GM06990 (cell line): ENCODE results near the gene MCL1.
"Not testable (repeated sequence)": the region's sequence is repeated elsewhere in the genome, so short reads cannot be mapped to it uniquely, and the experiment has no call there.

Experiments
- DNase-seq: peaks from one replicate; pipeline ENCODE4 v3.0.0-alpha.2; 2011; ENCODE audit not compliant: insufficient read length; ENCODE audit errors: extremely low read depth
- H3K27me3 ChIP-seq: replicated peaks from 2 replicates; pipeline ENCODE4 v1.6.0; 2011; ENCODE audit warnings: low read length; ENCODE audit not compliant: control insufficient read depth, insufficient read depth
- H3K36me3 ChIP-seq: 2 replicates; pipeline ENCODE4 v1.5.1; 2011; ENCODE audit warnings: low read length; ENCODE audit not compliant: control insufficient read depth, insufficient read depth
- H3K4me3 ChIP-seq: replicated peaks from 2 replicates; pipeline ENCODE4 v1.5.1; 2011; ENCODE audit warnings: low read depth, mild to moderate bottlenecking, control low read depth, low read length
- TF ChIP-seq, protein P1 (sequence below): IDR thresholded peaks from 2 replicates; pipeline ENCODE4 v1.5.1; 2011; ENCODE audit warnings: low read length, control low read depth, mild to moderate bottlenecking, inconsistent platforms; ENCODE audit not compliant: insufficient read depth, poor library complexity, severe bottlenecking

The MCL1 gene

DNA sequence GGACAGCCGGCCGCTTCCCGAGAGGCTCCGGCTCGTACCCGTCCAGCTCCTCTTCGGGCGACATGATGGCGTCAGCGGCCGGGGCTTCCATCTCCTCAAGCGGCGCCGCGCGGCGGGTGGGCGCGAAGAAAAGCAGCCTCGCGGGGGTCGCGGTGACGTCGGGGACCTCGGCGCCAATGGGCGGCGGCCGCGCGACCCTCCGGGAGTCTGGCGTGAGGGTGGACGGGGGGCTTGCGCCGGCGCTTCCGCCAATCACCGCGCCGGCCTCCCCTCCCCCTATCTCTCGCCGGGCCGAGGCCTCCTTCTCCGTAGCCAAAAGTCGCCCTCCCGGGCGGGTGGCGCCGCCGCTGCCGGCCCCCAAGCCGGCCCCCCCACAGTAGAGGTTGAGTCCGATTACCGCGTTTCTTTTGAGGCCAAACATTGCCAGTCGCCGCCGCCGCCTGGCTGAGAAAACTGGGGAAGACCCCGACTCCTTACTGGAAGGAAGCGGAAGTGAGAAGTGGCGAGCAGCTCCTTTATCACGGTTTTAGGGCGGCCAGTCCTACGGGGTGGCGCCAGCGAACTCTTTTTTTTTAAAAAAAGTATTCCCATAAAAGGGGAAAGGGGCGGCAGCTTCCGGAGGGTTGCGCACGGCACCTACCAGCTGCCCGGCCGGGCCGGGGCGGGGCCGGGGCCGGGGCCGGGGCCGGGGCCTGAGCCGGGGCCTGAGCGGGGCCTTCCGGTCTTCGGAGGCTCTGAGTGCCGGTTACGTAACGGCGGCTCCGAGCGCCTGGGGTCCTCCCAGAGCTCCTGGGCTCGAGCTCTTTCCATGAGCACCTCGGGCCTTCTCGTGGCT is at the start of gene MCL1:
Gene MCL1 (minus strand): TSS at position 501 of the 835 bp plus-strand sequence. CDS start 80 bp downstream, at position 421.
- peak within 1 kb of the TSS; percentile 100 for H3K4me3 ChIP-seq
- TF ChIP-seq, protein P1, sequence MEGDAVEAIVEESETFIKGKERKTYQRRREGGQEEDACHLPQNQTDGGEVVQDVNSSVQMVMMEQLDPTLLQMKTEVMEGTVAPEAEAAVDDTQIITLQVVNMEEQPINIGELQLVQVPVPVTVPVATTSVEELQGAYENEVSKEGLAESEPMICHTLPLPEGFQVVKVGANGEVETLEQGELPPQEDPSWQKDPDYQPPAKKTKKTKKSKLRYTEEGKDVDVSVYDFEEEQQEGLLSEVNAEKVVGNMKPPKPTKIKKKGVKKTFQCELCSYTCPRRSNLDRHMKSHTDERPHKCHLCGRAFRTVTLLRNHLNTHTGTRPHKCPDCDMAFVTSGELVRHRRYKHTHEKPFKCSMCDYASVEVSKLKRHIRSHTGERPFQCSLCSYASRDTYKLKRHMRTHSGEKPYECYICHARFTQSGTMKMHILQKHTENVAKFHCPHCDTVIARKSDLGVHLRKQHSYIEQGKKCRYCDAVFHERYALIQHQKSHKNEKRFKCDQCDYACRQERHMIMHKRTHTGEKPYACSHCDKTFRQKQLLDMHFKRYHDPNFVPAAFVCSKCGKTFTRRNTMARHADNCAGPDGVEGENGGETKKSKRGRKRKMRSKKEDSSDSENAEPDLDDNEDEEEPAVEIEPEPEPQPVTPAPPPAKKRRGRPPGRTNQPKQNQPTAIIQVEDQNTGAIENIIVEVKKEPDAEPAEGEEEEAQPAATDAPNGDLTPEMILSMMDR, result no peak

DNA sequence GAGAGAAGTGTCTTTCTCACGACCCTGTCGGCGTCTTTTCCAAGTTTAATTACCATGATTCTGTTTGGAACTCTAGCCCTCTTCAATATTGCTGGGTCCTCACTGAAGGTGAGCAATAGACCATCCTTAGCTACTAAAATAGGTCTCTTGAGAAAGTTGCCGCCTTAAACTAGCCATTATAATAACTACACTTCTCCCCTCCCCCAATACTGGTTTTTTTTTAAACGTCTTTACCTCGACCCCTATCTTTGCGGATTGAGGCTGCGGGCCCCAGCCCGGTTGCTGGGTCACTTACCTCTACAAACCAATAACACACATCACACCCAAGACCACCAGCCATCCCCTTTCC is 49.3 kb upstream of the MCL1 start:
- Histone ChIP-seq H3K27me3 (no peaks in the 10 kb centered on the region), H3K36me3 (peaks cover 13% of the 10 kb centered on the region), H3K4me3 (peak overlapping the region; percentile 86)
- no peak for DNase-seq
- TF ChIP-seq, protein P1, result no peak

More for the DNA sequence above, at the start of gene MCL1:
- Histone ChIP-seq H3K27me3 (no peaks in the 10 kb centered on the region), H3K36me3 (peaks cover 22% of the 10 kb centered on the region)
- peak; percentile 84 for DNase-seq

DNA sequence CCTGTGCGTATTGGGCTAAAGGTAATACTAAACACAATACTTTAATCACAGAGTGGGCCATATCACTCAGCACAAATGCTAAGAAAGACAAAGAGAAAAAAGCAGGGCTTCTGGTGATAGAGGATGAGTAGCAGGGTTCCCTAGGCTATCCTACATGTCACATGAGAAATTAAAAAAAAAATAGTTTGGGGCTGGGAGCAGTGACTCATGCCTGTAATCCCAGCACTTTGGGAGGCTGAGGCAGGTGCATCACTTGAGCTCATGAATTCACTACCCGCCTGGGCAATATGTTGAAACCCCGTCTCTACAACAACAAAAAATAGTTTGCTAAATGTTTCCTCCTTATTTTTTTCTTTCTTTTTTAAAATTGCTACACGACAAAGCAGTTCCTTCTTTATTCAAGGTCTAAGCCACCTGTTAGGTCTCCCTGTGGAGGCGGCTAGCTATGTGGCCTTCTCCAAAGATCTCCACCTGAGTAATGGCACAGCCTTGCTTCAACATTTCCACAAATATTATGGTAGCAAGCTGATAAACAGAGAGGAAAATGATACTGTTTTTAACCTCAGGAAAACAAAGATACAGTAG is 48.5 kb upstream of the MCL1 start:
- no peak for DNase-seq
- Histone ChIP-seq H3K36me3 (peaks cover 17% of the 10 kb centered on the region), H3K27me3 (no peaks in the 10 kb centered on the region), H3K4me3 (peak overlapping the region; percentile 86)
- TF ChIP-seq, protein P1, result no peak

DNA sequence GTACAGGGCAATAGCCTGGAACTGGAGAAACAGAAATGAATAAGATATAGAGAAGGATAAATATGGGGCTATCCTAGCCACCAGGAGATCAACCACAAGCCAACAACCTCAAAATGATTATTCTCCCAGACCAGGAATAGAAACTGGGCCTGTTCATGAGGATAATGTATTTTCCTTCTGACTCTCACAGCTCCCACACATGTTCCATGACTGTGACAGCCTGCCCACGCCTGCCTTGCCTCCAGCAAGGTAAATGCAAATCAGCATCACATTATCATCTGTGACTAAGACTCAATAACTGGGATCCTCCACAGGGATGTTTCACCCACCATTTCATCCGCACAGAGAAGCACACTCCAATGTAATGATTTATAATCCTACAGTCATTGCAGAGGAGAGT is 46.7 kb upstream of the MCL1 start:
- Histone ChIP-seq H3K36me3 (peaks cover 22% of the 10 kb centered on the region), H3K27me3 (no peaks in the 10 kb centered on the region), H3K4me3 (no peak overlapping the region)
- no peak for DNase-seq
- TF ChIP-seq, protein P1, result no peak

DNA sequence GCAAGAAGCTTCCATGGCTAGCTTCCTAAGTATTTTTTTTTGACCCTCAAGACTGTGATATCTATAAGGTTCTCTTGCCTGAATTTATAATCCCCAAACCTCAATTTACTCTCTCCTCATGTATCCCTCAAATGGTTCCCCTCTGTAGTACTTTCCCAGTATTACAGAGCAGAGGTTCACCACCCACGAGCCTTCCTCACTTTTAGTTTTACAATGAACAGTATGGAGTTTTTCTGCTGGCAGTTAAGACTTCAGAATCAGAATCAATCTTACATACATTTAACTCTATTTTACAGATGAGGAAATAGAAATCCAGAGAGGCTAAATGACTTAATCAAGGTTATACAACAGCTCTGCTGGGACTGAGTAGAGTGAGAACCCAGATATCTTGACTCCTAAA is 45.1 kb upstream of the MCL1 start:
- not testable (repeated sequence) for H3K4me3 ChIP-seq, DNase-seq, H3K27me3 ChIP-seq
- H3K36me3 ChIP-seq, result peaks cover 31% of the 10 kb centered on the region

DNA sequence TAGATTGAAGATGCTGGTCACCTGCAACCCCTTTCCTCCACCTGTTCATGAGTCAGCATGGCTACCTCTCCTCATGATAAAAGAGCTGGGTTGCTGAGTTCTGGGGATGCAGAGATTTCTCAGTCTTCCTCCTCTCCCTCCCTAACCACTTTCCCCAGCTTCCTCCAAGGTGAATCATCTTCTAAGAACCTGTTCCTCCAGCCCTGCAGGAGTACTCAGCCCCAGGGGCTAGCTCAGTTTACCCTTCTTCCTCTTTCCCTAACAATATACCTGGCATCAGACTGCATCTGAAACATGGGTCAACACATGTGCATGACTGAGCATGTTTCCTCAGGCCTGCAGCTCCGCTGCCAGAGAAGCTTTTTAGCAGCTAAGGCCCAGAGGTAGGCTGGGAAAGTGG is 44.7 kb upstream of the MCL1 start:
- peaks cover 33% of the 10 kb centered on the region for H3K36me3 ChIP-seq
- DNase-seq, result not testable (repeated sequence)

More for the DNA sequence above, 44.7 kb upstream of the MCL1 start:
- not testable (repeated sequence) for H3K27me3 ChIP-seq, H3K4me3 ChIP-seq
